Measurements from ENCODE around the gene SLC10A4.

Gene SLC10A4

DNA sequence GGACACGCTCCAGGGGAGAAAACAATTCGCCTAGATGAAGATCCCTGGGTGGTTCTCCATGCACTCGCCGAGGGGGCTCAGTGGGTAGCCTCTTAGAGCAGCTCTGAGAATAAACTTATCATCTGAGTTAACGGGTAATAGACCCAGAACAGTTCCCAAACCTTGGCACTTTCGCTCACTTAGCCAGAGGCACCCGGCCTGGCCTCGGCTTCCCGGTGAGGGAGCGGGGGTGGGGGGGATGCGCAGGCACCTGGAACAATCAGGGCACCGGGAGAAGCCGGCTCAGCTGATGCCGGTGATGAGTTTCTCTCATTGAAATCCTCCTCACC, 6.5 kb downstream of the SLC10A4 start:
- DNase-seq (no peak), ATAC-seq (no peak)

DNA sequence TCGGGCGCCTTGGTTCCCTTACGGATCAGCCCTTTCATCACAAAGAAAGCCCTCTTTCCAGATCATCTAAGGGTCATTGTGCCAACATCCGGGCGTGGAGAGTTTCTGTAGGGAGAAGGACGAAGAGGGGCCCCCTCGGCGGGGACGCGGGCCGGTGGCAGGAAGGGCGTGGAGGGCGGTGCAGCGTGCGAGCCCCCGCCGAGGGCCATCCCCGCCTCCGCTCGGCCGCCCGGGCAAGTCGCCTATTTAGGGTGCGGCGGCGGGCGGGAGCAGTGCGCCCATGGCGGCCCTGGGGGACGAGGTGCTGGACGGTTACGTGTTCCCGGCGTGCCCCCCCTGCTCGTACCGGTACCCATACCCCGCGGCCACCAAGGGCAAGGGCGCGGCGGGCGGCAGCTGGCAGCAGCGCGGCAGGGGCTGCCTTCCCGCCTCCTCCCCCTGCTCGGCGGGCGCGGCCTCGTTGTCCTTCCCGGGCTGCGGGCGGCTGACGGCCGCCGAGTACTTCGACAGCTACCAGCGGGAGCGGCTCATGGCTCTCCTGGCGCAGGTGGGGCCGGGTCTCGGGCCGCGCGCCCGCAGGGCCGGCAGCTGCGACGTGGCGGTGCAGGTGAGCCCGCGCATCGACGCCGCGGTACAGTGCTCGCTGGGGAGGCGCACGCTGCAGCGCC, 7.0 kb downstream of the SLC10A4 start, which contains the start of gene ZAR1:
ZAR1 (plus strand) TSS at position 241 of the 668 bp plus-strand sequence; CDS start at position 281, 40 bp downstream.
- ATAC-seq (peak; percentile 25), DNase-seq (peak; percentile 20)

DNA sequence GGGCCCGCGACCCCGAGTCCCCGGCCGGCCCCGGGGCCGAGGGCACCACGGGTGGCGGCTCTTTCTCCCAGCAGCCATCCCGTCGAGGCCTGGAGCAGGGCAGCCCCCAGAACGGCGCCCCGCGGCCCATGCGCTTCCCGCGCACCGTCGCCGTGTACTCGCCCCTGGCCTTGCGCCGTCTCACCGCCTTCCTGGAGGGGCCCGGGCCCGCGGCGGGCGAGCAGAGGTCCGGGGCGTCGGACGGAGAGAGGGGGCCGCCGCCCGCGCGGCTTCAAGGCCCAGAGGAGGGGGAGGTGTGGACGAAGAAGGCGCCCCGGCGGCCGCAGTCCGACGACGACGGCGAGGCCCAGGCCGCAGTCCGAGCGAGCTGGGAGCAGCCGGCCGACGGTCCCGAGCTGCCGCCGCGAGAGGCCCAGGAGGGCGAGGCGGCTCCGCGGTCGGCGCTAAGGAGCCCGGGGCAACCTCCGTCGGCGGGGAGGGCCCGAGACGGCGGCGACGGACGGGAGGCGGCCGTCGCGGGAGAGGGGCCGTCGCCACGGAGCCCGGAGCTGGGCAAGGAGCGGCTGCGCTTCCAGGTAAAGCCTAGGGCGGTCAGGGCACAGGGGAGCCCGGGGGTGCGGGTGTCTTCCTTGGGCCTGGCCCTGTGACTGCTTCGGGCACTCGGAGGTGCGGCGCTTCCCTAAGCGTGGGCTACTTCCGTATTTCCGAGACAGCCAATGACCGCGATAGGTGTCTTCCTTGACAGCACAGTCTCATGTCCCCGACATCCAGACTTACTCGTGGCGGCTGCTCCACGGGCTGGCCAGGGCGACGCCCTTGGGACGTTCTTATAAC, 7.8 kb downstream of the SLC10A4 start:
- ATAC-seq, result peak; percentile 8
- peak; percentile 5 for DNase-seq

DNA sequence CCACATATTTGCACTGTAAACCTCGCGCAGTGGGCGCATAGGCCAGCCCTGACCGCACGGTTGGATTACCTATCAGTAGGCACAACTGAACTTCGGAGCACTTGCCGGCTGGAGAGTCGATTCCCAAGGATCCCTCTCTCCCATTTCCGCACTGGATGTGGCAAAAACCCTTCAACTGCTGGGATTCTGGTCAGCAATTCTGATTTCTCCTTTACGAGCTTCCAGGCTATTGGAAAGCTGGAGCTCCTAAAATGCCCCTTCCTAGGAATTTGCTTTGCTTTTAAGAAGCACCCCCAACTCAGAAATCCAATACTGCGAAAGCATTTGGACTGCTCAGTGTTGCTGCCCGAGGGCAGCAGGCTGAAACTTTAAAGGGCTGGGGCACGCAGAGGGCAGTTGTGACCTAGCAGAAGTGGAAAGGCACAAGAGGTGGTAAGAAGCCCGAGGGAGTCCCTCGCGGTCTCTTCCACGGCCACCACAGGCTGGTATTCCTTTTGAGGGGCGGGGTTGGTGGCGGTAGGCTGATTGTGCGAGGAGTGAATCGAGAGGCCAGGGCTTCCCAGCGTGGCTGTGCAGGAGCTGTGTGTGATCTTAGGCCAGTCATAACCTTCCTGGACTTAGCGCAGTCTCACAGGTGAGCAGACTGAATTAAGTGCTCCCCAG, 8.5 kb downstream of the SLC10A4 start:
- ATAC-seq, result no peak

DNA sequence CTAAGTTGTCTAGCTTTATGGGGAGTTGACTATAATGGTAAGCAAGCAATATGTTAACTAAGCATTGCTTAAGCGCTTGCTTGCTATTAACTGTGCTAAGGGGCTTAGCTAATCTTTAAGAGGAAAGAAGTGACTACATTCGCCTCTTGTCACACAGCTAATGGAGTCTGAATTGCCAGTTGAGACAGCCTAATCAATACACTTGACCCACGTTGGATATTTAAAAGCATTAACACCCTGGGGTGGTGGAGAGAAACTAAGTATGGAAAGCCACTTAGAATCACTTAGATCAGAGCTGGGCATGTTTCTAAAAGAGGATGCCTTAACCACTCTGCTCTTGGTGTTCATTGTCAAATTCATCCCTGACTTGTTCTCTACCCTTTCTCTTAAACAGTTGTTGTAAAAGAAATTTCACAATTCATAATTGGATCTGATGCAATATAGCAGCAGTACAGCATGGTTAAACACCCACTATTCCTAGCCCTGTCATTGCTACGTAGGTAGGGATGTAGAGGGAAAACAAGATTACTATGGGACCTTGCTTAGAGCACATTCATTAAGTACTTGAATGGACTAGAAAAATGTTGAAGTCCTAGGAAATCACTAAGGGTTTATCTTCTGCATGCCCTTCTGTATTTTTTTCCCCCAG, 10.4 kb downstream of the SLC10A4 start:
- DNase-seq (no peak), ATAC-seq (no peak)

More for the DNA sequence above, 8.5 kb downstream of the SLC10A4 start:
- DNase-seq, result no peak

DNA sequence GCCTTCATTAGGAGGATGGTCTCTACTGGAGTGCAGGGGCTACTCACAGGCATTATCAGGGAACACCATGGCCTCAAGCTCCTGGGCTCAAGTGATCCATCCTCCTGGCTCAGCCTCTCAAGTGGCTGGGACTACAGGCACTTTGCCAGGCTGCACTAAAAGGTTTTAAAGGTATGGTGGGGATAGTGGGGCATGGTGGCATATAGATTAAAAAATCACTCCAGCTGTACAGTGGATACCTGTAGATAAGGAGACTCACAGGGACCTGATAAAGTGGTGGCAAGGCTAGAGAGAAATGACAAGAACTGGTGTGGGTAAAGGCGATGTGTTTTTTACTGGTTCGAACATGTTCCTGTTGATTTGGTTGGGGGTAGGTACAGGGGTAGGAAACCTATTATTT, 12.8 kb downstream of the SLC10A4 start:
- no peak for ATAC-seq
- DNase-seq, result no peak

DNA sequence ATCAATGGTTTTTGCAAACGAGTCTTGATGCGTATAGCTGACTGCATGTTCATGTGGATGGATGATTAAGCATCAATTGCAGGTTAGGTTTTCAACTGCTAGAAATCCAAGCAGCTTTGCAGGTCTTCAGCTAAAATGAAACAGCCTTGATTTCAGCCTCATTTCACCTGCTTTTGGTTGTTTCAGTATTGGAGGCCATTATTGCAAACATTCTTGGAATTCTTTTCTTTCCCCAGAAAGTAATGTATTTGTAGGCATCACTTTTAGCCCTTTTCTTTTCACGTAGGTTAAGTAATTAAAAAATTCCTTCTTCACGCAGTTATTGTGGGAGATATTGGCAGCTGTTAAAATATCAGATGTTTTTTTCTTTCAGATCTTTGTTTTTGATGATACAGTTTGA, 15.8 kb downstream of the SLC10A4 start:
- no peak for ATAC-seq
- no peak for DNase-seq

DNA sequence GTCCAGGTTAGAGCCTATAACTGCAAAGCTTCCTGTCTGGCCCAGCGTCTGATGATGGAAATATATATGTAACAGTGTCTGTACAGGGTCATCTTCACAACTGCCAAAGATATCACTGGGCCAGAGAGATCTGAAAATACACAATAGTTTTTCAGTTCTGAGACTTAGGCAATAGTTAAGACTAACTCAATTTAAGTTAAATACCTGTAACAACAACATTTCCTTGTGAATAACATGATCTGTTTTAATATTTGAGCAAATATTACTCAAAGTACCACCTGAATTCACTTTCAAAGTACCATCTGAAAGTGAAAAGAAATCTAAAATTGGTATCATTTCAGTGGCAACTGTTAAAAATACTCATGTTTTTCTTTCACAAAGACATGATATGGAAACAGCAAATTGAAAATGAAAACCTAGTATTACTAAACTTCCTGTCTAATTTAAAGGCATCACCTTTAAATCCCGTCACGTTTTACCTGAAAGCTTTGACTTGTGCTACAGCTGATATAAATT, 16.5 kb downstream of the SLC10A4 start:
- DNase-seq (no peak), ATAC-seq (peak; percentile 32)

DNA sequence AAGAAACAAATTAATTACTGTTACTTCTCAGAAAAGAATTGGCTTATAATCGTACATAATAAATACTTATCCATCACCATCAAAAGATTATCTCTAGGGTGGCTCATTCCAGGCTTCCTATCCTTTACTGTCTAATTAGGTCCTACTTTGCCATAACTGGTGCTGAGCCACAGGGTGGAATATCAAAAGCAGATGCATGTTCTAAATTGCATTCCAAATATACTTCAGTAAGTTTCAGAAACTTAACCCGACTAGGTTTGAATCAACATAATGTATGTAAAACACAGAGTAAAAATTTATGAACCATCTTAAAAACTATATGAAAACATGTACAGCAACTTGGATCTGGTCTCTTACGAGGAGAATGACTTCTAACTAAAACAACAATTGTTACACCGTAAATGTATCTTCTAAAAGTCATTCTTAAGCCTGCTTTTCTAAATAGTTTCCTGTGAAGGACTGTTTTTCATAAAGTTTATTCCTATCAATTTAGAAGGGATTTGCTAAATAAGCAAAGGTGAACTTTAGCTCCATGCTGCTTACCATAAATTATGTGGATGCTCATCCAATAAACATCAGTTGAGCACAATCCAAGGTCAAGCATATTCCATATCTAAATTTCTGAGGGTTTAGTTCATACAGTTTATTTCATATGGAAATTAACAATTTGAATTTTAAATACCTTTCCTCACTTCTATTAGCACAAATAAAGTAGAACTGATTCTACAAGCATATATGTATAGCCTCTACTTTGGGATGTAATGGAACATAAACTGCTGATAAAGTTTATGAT, 20.3 kb downstream of the SLC10A4 start:
- DNase-seq, result no peak
- no peak for ATAC-seq

DNA sequence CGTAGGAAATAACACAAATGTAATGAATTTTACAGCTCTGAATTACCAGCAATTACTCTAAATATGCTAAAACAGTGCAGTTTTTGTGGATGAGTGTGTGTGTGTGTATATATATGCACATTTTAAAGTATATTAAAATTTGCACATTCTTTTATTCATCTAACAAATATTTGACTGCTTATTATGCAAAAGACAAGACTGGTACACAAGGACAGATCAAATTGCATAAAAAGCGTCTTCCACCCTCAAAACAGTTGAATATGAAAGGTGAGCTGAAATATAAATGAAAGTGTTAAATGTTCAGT, 20.8 kb downstream of the SLC10A4 start:
- ATAC-seq (no peak), DNase-seq (no peak)

DNA sequence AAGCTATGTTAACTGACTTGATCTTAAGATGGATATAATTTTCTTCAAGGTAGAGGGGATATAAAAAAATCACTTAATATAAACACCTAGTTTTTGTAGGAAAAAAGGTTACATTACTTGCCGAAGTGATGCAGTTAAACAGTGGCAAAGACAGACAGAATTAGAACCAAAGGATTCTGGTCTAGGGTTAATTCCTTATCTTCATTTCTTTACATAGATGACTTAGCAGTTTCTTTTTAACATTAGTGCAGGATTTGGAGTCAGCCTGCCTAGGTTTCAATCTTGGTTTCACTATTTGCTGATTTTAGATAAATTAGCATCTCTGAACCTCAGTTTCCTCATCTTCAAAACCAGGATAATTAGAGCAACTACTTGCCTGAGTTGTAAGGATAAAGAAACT, 21.2 kb downstream of the SLC10A4 start:
- DNase-seq (no peak), ATAC-seq (no peak)

DNA sequence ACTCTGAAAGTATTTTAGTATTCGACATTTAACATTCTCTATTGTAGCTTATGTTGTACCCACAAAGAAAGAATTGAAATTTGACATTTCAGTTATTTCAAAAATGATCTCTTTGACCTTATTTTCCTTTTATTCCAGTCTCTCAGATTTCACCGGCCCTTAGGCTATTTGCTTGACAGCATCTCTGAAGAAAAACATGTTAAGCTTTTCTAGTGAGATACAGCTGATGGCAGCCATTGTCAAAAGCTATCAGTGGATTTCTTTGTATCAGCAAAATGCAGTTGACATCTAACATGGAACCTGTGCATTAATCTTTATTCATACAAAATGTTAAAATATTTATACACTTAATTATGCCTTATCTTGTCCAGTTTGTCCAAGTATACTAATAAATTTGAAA, 23.6 kb downstream of the SLC10A4 start:
- ATAC-seq (no peak), DNase-seq (no peak)

DNA sequence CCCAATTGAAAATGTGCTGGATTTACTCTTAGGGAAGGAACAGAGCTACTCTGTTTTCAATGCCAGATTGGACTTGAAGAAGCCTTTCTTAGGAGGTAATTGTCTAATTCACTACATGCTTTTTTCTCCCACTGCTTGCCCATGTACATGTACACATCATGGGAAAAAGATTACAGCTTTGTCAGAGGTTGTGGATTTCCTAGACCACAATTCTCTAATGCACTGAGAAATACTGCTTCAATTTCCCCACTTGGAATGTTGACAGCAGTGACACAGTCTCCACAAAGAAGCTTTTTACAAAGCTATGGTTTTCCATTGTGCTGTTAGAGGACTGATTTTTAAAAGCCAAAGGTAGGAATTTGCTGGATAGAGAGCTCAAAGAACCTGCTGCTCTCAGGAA, 26.4 kb downstream of the SLC10A4 start:
- DNase-seq (no peak), ATAC-seq (no peak)

DNA sequence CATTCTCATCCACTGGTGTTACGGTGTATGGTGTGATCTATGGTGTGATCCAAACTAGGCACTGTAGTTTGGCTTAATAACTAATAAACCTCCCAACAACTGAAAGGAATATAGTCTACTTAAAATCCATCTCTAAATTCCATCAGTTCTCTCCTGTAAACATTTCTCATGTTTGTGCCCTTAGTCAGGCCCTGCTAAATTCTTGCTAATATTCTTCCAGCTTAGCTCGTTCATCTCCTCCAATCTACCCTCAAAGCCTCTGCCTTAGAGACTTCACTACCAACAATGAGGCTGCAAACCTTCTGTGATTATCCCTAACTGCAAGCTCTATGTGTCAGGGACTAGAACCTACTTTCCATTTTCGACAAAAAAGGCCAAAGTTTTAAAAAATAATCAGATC, 35.0 kb downstream of the SLC10A4 start:
- no peak for DNase-seq
- ATAC-seq, result no peak

DNA sequence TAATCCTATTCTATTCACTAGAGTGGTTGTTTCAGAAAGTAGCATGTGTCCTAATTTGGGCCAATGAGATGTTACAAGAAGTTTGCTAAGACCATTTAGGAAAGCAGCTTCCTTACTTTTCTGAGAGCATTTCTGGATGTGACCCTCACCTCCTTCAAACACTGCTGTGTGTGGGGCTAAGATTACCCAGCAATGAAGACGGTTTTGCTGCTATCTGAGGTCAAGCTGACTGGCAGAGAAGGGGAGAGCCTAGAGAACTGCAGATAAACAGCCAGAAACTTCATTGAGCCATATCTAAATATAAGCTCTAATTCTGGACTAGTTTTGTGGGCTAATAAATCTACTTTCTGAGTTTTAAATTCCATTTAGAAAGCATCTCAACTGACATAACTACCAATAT, 43.3 kb downstream of the SLC10A4 start:
- DNase-seq (no peak), ATAC-seq (no peak)

DNA sequence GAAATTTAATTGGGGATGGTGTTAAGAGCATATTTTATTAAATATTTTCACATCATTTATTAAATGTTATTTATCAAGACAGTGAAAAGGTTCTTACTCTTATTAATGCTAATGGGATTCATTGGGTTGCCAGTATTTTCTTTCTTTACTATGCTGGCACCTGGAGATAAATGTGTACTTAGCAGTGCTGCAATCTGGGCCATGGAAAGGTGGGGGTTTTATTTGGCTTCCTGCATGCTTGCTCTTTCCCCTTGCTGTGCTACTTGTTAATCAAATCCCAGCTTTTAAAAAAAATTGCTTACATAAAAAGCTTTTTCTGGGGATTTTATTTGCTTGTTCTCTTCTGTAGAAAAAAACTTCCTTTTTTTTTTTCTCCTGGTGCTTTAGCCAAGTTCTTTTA, 55.2 kb downstream of the SLC10A4 start:
- ATAC-seq (no peak), DNase-seq (no peak)
